ENCODE measurements around the gene LRRFIP1. TPM values are rescaled to one million over a fixed set of nuclear protein-coding genes. Genes with fewer than 3 reads are reported as not detected.

Gene LRRFIP1
- total and polyA plus RNA-seq, 2 of the 13 experiments (the other 11 are each of a cell fraction or from before 2014, with no cell fraction given): 15.9 to 40.5 TPM

GRCh38 chr2:237598468-237599208 lies 28.7 kb upstream of the LRRFIP1 start:
- H3K9me3 ChIP-seq (ENCODE audit: low read length): no peaks in the 10 kb centered on the region
- no peak for DNase-seq (ENCODE audit: low spot score)
- 52% methylated on average over 14 of the region's 14 CpGs for WGBS (ENCODE audit: low lambda C conversion rate)
- H3K27ac ChIP-seq (ENCODE audit: extremely low read length, insufficient read depth, low read length): no peak overlapping the region
- peak overlapping the region; percentile 93 for H3K4me2 ChIP-seq (ENCODE audit: low read depth, low read length)
- ATAC-seq: no peak
- peak overlapping the region; percentile 9; the same call in 1 of the 2 replicates for H3K9ac ChIP-seq (ENCODE audit: insufficient read depth, low read depth, low read length)
- peaks cover 99% of the 10 kb centered on the region for H3K4me1 ChIP-seq (ENCODE audit: insufficient read depth, low read length)
- no peaks in the 10 kb centered on the region for H3K36me3 ChIP-seq (replicated peaks in 1 of 2; ENCODE audit: control insufficient read depth in 1 of 2, insufficient read depth in 2 of 2, low read length in 2 of 2)
- no peaks in the 10 kb centered on the region for H4K20me1 ChIP-seq (ENCODE audit: insufficient read depth, low read length)
- no peak overlapping the region for H2AFZ ChIP-seq (ENCODE audit: low read length)
- H3K27me3 ChIP-seq (ENCODE audit: control insufficient read depth in 1 of 2, insufficient read depth in 2 of 2, low read length in 2 of 2): no peaks in the 10 kb centered on the region
- intact Hi-C loops (cut with micrococcal nuclease; ENCODE audit: unreplicated experiment): no loop called here
- POLR2A ChIA-PET: no interaction called here
- peaks cover 7% of the 10 kb centered on the region for H3K79me2 ChIP-seq (ENCODE audit: insufficient read depth, low read length)
- in situ Hi-C loops (cut with HindIII; ENCODE audit: extremely low pct_ligation_motif_present, low pct_unique_long_range_greater_than_20kb): no loop called here
- peak overlapping the region in 2 of 3 experiments; percentile 23 to 46; a peak in 3 of 6 replicates for H3K4me3 ChIP-seq (replicated peaks in 1 of 3; ENCODE audit: insufficient read depth in 1 of 3, low read depth in 2 of 3, low read length in 3 of 3)
- BruUV-seq (replicated peaks): no TSS peak
- CTCF ChIA-PET (ENCODE audit: low intra/inter-chr PET ratio, low total read pairs): no interaction called here
- no peak for FAIRE-seq
- TF ChIP-seq HDAC2 (CRISPR knock-in tag; IDR thresholded peaks at IDR 0.05) (0 out of 2 replicates have a peak, but pooled peaks have one; percentile 24), MTA1 (CRISPR knock-in tag; IDR thresholded peaks at IDR 0.05; ENCODE audit: borderline replicate concordance) (no peak; the same call in 1 of the 2 replicates), RAD51 (IDR thresholded peaks at IDR 0.05; ENCODE audit: borderline replicate concordance) (no peak), ZNF20 (CRISPR knock-in tag; IDR thresholded peaks at IDR 0.05) (no peak), ZNF597 (CRISPR knock-in tag; IDR thresholded peaks at IDR 0.05) (no peak), SP2 (CRISPR knock-in tag; IDR thresholded peaks at IDR 0.05) (no peak), ZNF3 (CRISPR knock-in tag; IDR thresholded peaks at IDR 0.05) (no peak), PCBP1 (IDR thresholded peaks at IDR 0.05; ENCODE audit: borderline replicate concordance, low read depth, low read length) (no peak), SAFB2 (CRISPR knock-in tag; IDR thresholded peaks at IDR 0.05; ENCODE audit: borderline replicate concordance, low read depth) (no peak), ZBTB40 (IDR thresholded peaks at IDR 0.05) (no peak), ZBTB40 (CRISPR knock-in tag; IDR thresholded peaks at IDR 0.05) (peak; percentile 18; the same call in 1 of the 2 replicates), ZNF660 (CRISPR knock-in tag; IDR thresholded peaks at IDR 0.05; ENCODE audit: borderline replicate concordance, low read depth) (no peak), ZNF678 (CRISPR knock-in tag; IDR thresholded peaks at IDR 0.05) (no peak)

All from HepG2 (cell line).